IMR-90 (cell line): ENCODE data around the gene MESP2.

Experiments
- BHLHE40 ChIP-seq: fragments of 150-350 bp; IDR thresholded peaks from 2 replicates; pipeline ENCODE4 v1.6.1; 2016; ENCODE audit warnings: mild to moderate bottlenecking, low read depth, low read length
- CEBPB ChIP-seq: IDR thresholded peaks from 2 replicates; pipeline ENCODE4 v1.6.1; 2012; ENCODE audit warnings: low read depth, low read length, improper control_type of control experiment
- CHD1 ChIP-seq: IDR thresholded peaks from 2 replicates; pipeline ENCODE4 v1.6.1; 2012; ENCODE audit warnings: low read depth, low read length, improper control_type of control experiment
- CTCF ChIP-seq: conservative IDR thresholded peaks from 2 replicates; pipeline ENCODE4 v1.5.1; 2012; ENCODE audit warnings: mild to moderate bottlenecking, low read depth, low read length, improper control_type of control experiment
- FOS ChIP-seq: fragments of 150-350 bp; IDR thresholded peaks from 2 replicates; pipeline ENCODE4 v1.6.1; 2016; ENCODE audit warnings: low read depth, low read length
- MAFK ChIP-seq: IDR thresholded peaks from 2 replicates; pipeline ENCODE4 v1.6.1; 2012; ENCODE audit warnings: low read depth, low read length, improper control_type of control experiment
- MXI1 ChIP-seq: IDR thresholded peaks from 2 replicates; pipeline ENCODE4 v1.6.1; 2012; ENCODE audit warnings: low read depth, mild to moderate bottlenecking, low read length, moderate library complexity, borderline replicate concordance
- NFE2L2 ChIP-seq: fragments of 150-350 bp; IDR thresholded peaks from 2 replicates; pipeline ENCODE4 v1.6.1; 2016; ENCODE audit warnings: low read depth, mild to moderate bottlenecking, low read length
- POLR2A ChIP-seq: IDR thresholded peaks from 2 replicates; pipeline ENCODE4 v1.6.1; 2012; ENCODE audit warnings: mild to moderate bottlenecking, low read depth, low read length
- RAD21 ChIP-seq: IDR thresholded peaks from 2 replicates; pipeline ENCODE4 v1.6.1; 2012; ENCODE audit warnings: low read length, improper control_type of control experiment
- RCOR1 ChIP-seq: IDR thresholded peaks from 2 replicates; pipeline ENCODE4 v1.6.1; 2012; ENCODE audit warnings: mild to moderate bottlenecking, low read length, improper control_type of control experiment; ENCODE audit not compliant: insufficient replicate concordance
- SMC3 ChIP-seq: fragments of 150-350 bp; IDR thresholded peaks from 2 replicates; pipeline ENCODE4 v1.6.1; 2016; ENCODE audit warnings: low read depth, mild to moderate bottlenecking, antibody characterized with exemption, low read length, moderate library complexity
- TF ChIP-seq, protein P1 (sequence below): fragments of 150-350 bp; IDR thresholded peaks from 2 replicates; pipeline ENCODE4 v1.6.1; 2017; ENCODE audit warnings: mild to moderate bottlenecking, antibody characterized with exemption, low read length, low read depth
- TF ChIP-seq, protein P2 (sequence below): fragments of 150-350 bp; IDR thresholded peaks from 2 replicates; pipeline ENCODE4 v1.6.1; 2016; ENCODE audit warnings: low read depth, mild to moderate bottlenecking, low read length, moderate library complexity, borderline replicate concordance

DNA sequence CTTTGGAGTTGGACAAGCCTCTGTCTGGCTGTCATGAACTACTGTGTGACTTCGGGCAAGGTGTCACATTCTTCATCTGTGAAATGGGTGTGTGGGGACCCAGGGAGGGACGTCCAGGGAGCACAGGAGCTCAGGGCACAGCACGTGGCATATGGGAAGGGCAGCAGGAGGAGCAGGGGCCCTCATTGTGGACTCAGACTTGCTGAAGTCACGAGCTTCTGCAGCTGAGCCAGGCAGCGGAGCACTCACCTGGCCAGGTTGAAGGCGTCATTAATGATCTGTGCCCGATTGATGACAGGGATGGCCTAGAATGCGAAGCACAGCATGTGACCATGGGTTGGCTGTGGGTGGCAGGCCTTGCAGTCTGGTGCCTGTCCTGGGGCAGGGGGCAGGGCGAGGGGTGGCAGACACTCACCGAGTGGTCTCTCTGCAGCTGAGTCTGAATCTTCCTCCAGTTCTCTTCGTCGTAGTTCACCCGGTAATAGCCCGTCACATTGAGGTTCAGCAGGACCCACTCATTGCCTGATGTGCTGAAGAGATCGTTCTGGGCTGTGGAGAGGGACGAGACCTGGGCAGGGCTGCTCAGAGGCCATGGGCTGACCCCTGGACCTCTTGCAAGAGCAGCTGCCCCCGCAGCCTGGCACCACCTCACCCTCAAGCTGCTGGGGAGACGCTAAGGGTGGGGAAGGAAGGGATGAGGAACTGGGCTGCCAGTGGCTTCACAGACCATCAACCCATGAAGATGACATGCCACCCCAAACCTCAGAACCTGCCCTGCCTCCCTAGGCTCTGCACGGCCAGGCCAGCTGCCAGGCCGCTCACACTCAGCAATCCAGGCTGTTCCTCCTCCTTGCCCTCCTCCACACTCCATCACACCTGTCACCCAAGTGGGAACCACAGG is 23.1 kb downstream of the MESP2 start:
- TF ChIP-seq NFE2L2 (no peak), CTCF (no peak), RAD21 (no peak), POLR2A (no peak), BHLHE40 (no peak), CHD1 (no peak), CEBPB (no peak), SMC3 (no peak), FOS (no peak), RCOR1 (no peak), MAFK (no peak), MXI1 (no peak)
- TF ChIP-seq, protein P1, sequence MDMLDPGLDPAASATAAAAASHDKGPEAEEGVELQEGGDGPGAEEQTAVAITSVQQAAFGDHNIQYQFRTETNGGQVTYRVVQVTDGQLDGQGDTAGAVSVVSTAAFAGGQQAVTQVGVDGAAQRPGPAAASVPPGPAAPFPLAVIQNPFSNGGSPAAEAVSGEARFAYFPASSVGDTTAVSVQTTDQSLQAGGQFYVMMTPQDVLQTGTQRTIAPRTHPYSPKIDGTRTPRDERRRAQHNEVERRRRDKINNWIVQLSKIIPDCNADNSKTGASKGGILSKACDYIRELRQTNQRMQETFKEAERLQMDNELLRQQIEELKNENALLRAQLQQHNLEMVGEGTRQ, result no peak
- TF ChIP-seq, protein P2, sequence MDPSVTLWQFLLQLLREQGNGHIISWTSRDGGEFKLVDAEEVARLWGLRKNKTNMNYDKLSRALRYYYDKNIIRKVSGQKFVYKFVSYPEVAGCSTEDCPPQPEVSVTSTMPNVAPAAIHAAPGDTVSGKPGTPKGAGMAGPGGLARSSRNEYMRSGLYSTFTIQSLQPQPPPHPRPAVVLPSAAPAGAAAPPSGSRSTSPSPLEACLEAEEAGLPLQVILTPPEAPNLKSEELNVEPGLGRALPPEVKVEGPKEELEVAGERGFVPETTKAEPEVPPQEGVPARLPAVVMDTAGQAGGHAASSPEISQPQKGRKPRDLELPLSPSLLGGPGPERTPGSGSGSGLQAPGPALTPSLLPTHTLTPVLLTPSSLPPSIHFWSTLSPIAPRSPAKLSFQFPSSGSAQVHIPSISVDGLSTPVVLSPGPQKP, result no peak
